Inferior parietal cortex (tissue), 1 donor: ENCODE data around the gene ITSN1.
A peak's percentile ranks its signal among the peaks of the same experiment; 100 is the strongest.
"Not testable (repeated sequence)": the region's sequence is repeated elsewhere in the genome, so short reads cannot be mapped to it uniquely, and the experiment has no call there.

Experiments
- DNase-seq: peaks from one replicate; pipeline ENCODE4 v3.0.0-alpha.2; 2016; ENCODE audit errors: extremely low spot score

The ITSN1 gene

GRCh38 chr21:33890187-33890586 lies 247.9 kb downstream of the ITSN1 start:
- DNase-seq: no peak

DNA sequence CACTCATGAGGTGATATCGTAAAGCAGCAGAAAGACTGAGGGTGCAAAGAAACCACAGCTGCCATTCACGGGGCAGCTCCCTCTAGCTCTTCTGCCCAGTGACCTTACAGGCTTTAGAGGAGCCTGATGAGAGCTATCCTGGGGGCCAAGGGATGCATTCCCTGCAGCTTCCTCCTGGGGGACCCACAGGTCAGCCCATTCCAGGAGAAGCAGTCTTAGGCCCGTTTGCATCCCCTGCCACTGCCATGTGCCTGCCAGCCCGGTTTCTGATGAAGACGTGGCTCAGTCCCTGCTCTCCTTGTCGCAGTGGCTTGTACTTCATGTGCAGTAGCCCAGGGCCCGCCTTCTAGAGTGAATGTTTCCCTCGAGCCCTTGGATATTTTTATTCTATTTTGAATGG lies 250.6 kb downstream of the ITSN1 start:
- no peak for DNase-seq

DNA sequence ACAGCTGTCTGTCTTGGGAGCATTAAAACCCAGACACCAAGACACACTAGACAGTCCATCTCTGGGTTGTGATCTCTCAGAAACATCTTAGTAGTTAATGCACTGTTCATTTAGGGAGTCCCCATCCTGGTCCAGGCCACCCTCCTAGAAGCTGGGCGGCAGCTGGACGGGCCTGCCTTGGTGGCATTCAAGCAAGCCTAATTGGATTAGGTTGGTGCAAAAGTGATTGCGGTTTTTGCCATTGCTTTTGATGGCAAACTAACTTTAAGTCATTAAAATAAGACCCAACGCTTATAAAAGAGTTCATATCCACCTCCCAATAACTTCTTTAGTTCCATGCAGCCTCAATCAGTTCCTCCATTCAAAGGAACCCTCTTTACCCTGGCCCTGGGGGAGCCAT lies 251.6 kb downstream of the ITSN1 start:
- DNase-seq: no peak

DNA sequence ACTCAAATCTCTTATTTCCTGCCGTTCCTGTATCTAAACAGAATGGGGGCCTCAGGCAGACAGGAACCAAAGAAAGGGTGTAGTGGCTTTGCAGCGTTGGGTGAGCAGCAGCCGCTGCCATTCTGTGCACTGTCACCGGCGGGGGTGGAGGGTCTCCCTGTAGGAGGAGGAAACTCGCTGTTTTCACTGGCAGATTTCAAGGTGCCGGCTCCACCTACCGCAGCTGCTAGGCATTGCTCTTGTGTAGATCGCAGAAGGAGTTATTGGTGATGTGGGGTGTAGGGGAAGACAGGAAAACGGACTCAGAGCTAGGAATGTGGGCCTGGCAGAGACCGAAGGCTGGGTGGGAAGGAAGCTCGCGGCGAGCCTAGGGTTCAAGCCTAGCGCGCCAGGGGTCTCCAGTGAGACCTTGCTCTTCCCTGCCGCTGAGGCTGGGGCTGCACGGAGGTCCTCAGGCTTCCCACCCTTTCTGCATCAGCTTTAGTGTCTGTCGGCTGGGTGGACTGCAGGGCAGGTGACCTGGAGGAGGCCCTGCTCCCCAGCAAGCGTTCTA lies 252.5 kb downstream of the ITSN1 start:
- DNase-seq: peak; percentile 76

GRCh38 chr21:33895356-33895755 lies 253.1 kb downstream of the ITSN1 start:
- no peak for DNase-seq

- no peak for DNase-seq
Measured at GRCh38 chr21:33896691-33897090, 254.4 kb downstream of the ITSN1 start.

- DNase-seq: no peak
Measured at GRCh38 chr21:33897098-33897497, 254.8 kb downstream of the ITSN1 start.

GRCh38 chr21:33897739-33898138 lies 255.4 kb downstream of the ITSN1 start:
- DNase-seq: no peak

- no peak for DNase-seq
Measured at GRCh38 chr21:33898586-33898985, 256.3 kb downstream of the ITSN1 start.

DNA sequence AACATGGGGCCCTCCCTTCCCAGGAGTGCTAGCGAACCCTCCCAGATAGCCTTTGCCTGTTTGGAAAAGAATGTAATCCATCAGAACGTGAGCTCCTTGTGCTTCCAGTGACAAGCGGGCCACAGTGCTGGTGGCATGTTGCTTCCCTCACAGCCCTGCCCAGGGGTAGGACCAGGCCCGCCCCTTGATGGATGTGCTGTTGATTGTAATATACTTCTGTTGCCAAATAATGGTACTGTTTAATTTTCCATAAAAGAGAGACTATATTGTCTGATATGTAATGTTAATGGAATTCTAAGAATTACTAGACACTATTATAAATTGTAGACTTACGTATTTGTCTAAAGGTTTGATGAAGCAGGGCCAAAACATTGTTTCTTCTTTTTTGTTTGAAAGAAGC lies 256.9 kb downstream of the ITSN1 start:
- no peak for DNase-seq

DNA sequence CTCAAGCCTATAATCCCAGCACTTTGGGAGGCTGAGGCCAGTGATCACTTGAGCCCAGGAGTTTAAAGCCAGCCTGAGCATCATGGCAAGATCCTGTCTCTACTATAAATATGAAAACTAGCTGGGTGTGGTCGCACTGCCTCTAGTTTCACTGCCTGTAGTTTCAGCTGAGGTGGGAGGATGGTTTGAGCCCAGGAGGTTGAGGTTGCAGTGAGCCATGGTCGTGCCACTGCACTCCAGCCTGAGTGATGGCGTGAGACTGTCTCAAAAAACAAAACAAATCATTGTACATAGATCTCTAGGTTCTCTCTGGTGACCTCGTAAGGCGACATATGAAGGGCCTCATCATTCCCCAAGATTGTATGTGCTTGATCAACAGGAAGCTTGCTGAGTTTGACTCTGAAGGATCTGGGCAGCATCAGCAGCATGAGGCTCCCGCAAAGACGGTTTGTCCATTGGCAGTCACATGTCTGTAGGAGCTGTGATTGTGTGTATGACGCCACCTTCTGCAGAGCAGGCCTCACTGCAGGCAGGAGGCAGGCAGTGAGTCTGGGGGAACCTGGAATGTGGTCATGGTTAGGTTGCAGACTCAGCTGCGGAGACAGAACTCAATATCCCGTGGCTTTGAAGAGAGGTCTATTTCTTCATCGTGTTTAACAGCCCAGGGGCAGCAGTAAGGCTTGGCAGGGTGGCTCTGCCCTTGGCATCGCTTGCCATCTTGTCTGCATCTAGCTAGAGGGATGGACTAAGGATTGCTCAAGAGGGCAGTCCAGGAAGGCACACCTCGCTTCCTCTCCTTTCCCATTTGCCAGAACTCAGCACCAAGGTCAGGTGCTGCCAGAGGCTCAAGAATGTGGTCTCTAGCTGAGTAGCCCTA lies 259.3 kb downstream of the ITSN1 start:
- peak; percentile 43 for DNase-seq

DNA sequence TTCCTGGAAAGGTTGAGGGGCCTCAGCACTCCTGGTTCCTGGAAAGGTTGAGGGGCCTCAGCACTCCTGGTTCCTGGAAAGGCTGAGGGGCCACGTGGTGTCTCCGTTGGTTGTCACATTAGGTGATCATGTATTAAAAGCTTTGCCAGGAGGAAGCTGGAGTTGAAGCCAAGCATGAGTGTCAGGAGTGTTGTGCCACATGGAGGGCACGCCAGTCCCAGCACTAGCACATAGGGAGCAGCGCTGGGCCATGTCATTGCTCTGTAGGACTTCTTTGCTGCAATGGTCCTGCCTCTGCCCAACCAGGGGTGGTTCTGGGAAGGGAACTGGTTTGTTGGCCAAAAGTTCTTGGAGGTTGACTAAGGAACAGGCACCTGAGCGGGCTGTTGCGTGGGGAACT lies 260.0 kb downstream of the ITSN1 start:
- no peak for DNase-seq

- no peak for DNase-seq
Measured at GRCh38 chr21:33904041-33904440, 261.7 kb downstream of the ITSN1 start.

GRCh38 chr21:33908760-33909159 lies 266.5 kb downstream of the ITSN1 start:
- DNase-seq: no peak

DNA sequence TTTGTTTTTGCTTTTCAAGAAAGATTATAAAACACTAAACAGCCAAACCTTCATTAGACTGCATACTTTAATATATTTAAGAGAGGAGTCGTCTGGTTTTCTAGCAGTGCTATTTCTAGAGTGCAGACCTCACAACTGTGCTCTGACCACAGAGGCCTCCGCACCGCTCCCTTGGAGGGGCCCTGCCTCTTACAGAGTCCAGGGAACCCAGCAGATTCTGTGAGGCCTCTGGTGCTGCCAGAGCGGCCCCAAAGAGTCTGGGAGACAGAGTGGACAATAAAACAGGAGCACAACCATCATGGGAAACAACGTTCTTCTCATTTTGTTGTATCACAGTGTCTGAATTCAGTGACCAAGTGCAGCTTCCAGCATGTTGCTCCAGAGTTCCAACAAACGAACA lies 267.5 kb downstream of the ITSN1 start:
- no peak for DNase-seq

DNA sequence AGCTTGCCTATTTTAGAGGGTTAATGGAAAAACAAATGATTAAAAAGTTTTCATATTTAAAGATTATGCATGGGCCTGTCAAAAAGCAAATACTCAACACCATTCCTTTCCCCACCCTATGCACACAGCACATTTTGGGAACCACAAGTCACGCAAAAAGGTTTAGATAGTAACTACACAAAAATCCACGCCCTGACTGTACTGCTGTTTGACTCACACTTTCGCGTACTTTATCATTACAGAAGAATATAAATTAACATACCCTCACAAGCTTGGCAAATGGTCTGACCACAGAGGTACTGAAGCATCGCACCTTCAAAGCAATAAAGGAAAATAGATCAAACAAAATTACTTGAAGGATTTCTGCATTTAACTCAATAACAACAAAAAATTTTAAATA lies 271.9 kb downstream of the ITSN1 start:
- no peak for DNase-seq

DNA sequence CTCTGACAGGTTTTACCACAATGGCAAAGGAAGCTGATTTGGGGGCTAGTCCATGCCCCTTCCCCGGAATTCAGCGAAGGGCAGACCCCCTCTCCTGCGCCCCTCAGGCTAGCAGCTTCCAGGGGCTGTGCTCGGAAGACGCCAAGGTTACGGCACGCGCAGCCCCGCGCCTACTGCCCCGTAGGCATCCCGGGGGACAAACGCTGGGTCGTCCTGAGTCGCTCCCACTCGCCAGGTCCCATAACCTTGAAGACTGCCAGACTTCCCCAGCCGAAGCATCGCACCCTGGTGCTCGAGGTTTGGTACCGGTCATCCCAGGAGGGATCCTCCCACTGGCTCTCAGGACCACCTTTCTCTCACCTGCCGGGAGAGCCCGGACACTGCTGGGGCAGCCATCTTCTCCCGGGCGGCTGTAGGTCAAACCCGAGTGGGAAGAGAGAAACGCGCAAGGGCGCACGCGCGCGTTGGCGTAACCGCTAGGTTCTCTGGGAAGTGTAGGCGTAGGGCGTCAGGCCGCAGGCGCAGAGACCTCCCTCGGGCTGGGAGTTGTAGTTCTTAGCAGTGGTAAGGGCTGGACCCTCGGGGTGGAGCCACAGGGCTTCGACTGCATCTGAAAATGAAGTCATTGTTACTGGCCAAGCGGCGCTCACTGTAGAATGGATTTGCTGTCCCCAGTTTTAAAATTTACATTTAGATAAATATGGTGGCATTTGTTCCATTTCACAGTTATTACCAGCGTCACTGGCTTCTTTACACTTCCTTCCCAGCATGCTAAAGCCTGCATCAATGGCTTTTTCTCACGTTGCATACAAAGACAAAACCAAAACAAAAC lies 273.3 kb downstream of the ITSN1 start, which contains the start of gene ATP5PO:
Gene ATP5PO (minus strand): TSS at position 437 of the 832 bp plus-strand sequence. CDS start 41 bp downstream, at position 396.
- peak; percentile 99 for DNase-seq

DNA sequence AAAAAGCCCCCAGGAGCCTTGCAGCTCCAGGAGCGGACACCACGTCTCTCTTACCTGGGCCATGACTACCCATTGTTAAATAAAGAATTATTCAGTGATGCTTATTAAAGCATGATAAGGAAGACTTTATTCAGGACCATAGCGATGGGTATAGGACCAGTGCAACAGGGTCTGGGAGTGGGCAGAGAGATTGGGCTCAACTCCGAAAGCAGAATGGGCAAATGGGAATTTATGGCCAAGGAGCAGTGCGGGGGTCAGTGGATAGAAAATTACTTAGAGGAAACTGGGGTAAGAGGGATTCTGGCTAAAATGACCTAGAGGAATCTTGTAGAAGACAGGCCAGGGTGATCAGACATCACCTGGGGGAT lies 273.9 kb downstream of the ITSN1 start:
- DNase-seq: no peak

DNA sequence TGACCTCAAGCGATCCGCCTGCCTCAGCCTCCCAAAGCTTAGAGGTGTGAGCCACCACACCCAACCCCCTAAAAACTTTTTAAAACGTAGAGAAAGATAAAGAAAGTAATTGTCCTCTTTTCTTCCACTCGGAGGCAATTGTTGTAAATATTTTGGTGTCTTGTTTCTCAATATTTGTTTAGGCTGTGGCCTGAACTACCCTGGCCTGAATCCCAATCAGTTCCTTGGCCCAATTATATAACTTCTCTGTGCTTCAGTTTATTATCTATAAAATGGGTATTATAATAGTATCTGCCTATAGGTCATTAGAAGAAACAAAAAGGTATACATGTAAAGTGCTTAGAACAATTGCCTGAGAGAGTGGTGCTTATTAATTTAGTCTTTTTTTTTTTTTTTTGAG lies 275.1 kb downstream of the ITSN1 start:
- no peak for DNase-seq

DNA sequence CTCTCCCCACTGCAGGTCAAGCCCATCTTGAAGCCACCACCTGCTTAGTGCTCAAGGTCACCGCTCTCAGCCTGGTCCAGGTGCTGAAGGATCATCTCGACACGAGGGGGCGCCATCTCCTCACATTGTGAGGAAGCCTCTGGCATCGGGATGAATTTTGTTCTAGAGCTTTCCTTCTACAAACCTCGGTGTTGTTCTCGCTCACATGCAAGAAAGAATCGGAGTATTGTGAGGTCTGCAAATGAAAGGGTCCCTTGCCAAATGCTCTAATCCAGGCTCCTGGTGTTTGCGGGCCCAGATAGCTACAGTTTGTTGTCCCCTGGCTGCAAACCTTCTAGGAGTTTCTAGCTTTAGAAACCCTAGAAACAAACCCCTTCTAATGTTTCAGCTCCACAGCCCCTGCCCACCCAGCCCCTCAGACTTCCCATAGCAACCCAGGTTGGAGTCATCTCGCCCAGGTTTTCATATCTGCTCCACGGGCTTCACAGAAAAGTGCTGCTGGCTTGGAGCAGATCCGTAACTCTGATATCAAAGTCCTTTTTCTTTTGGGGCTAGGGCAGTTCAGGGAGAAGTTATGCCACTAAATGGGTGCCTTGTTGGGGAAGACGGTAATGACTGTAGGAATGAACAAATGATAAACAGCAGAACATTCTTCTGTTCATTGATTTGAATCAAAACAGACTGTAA lies 281.9 kb downstream of the ITSN1 start:
- DNase-seq: peak; percentile 97

DNA sequence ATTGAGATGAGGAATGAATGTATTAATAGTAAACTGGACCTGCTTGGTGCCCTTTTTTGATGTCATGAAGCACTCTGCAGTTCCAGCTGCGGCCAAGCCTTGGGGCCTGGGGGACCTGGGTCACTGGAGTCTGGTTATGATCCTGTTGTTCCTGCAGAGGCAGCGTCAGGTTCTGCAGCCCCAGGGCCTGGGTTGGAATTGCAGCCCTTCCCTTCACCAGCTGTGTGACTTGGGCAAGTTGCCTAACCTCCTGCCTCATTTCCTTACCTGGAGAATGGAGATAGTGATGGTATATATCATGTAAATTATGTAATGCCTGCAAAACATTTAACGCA lies 282.4 kb downstream of the ITSN1 start:
- no peak for DNase-seq

GRCh38 chr21:33926248-33926647 lies 283.9 kb downstream of the ITSN1 start:
- DNase-seq: not testable (repeated sequence)
